Activated CD4-positive, alpha-beta T cell treated with anti-CD3 and anti-CD28 coated beads, Interleukin-2, amount 10 ng/mL, durations not matched to agents 24 days and 14 days (primary cell): Measurements from ENCODE around the gene TULP1. TPM values are rescaled to one million over a fixed set of nuclear protein-coding genes. Genes with fewer than 3 reads are reported as not detected.
A peak's percentile ranks its signal among the peaks of the same experiment; 100 is the strongest.

Experiments
- DNase-seq: peaks from one replicate; pipeline ENCODE4 v3.0.0; 2022
- H3K27ac Mint-ChIP-seq: one replicate; pipeline ENCODE4 v1.8.0; 2022; ENCODE audit warnings: mild to moderate bottlenecking, mixed read lengths
- H3K27me3 Mint-ChIP-seq: one replicate; pipeline ENCODE4 v1.8.0; 2022; ENCODE audit warnings: mixed read lengths
- H3K36me3 Mint-ChIP-seq: one replicate; pipeline ENCODE4 v1.8.0; 2022; ENCODE audit warnings: low read depth, mild to moderate bottlenecking, mixed read lengths
- H3K4me1 Mint-ChIP-seq: one replicate; pipeline ENCODE4 v1.8.0; 2021; ENCODE audit warnings: mixed read lengths
- H3K4me3 Mint-ChIP-seq: one replicate; pipeline ENCODE4 v1.8.0; 2022; ENCODE audit warnings: mild to moderate bottlenecking, moderate library complexity, mixed read lengths
- H3K9me3 Mint-ChIP-seq: one replicate; pipeline ENCODE4 v1.8.0; 2021; ENCODE audit warnings: mixed read lengths
- intact Hi-C: fragments of 100-400 bp; cut with micrococcal nuclease; formaldehyde crosslinking; loops from one replicate; pipeline ENCODE4 v1.15.1; 2023
- total RNA-seq: library from RNA; stranded (reverse); gene quantifications from 2 replicates; pipeline ENCODE4 v1.2.3, GENCODE V29; 2022

The TULP1 gene
- total RNA-seq, 1 donor from 2014 or later = not detected

DNA sequence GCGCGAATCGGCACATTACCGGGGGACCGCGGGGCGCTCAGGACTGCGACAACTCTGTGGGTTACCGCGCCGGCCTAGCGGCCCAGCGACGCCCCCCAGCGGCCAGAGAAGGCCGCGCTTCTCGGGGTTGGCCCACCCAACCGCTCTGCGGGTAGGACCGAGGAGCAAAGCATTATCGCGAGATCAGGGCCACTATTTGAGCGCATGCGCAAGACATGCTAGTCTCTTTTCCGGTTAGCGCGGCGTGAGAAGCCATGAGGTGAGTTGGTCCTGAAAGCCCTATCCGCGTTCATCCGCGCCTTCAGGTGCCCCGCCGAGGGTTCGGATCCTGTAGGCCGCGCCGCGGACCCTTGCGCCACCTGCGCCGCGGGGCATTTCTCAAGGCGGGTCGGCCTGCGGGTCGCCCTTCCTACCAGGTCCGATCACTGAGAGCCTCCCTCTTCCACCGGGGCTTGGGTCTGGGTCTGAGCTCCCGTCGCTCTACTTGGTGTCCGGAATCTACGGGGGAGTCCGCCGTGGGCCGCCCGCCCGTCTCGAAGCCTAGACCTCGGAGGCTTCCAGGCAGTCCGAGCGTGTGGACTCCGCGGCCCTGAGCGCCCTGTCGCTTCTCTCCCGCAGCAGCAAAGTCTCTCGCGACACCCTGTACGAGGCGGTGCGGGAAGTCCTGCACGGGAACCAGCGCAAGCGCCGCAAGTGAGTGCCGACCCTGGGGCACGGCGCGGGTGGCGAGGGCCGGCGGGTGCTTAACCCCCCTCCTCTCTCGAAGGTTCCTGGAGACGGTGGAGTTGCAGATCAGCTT lies 44.3 kb downstream of the TULP1 start, which contains the start of gene RPL10A:
RPL10A (plus strand) TSS at position 221 of the 799 bp plus-strand sequence; CDS start at position 255, 34 bp downstream.
- Mint-ChIP-seq H3K4me3 (peak within 1 kb of the TSS; percentile 97), H3K36me3 (peaks cover 73% of the 10 kb centered on the region), H3K9me3 (no peaks in the 10 kb centered on the region), H3K4me1 (peaks cover 39% of the 10 kb centered on the region), H3K27ac (peak within 1 kb of the TSS; percentile 98), H3K27me3 (no peaks in the 10 kb centered on the region)
- intact Hi-C loops = loop anchor here (1.0 to 5.0 kb wide), 5 partner anchors 16 to 171 kb away; partner anchors contain the start of genes DEF6, FANCE and PPARD
- DNase-seq = peak; percentile 98

DNA sequence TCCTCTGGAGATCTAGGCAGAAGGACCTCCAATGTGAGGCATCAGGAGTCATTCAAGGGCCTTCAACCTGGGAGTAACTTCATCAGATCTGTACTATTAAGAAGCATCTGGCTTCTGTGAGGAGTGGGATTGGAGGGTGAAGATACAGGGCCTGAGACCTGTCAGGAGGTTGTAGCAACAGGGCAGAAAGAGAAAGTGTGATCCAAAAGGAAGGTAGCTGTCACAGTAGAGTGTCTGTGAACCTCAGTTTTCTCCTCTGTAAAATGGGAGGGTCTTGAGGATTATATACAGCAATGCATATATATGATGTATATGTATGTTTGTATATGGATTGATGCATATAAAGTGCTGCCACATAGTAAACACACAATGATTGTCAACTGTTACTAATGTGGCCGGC lies 47.0 kb downstream of the TULP1 start:
- intact Hi-C loops = loop anchor here (5.0 kb wide), 1 partner anchor 48 kb away; no protein-coding TSS in a partner anchor
- Mint-ChIP-seq H3K27me3 (no peaks in the 10 kb centered on the region), H3K4me3 (no peak overlapping the region), H3K36me3 (peaks cover 56% of the 10 kb centered on the region), H3K4me1 (peaks cover 27% of the 10 kb centered on the region), H3K27ac (peak overlapping the region; percentile 67), H3K9me3 (no peaks in the 10 kb centered on the region)
- DNase-seq = no peak

GRCh38 chr6:35463292-35463691 lies 49.4 kb downstream of the TULP1 start:
- Mint-ChIP-seq H3K36me3 (peaks cover 43% of the 10 kb centered on the region), H3K4me3 (no peak overlapping the region), H3K4me1 (peaks cover 17% of the 10 kb centered on the region), H3K27ac (no peak overlapping the region), H3K27me3 (no peaks in the 10 kb centered on the region), H3K9me3 (no peaks in the 10 kb centered on the region)
- no peak for DNase-seq
- intact Hi-C loops = no loop called here

- H3K27ac Mint-ChIP-seq = no peak overlapping the region
- H3K27me3 Mint-ChIP-seq = no peaks in the 10 kb centered on the region
- intact Hi-C loops = no loop called here
- peaks cover 32% of the 10 kb centered on the region for H3K36me3 Mint-ChIP-seq
- peaks cover 6% of the 10 kb centered on the region for H3K4me1 Mint-ChIP-seq
- no peak overlapping the region for H3K4me3 Mint-ChIP-seq
- DNase-seq = no peak
- H3K9me3 Mint-ChIP-seq = no peaks in the 10 kb centered on the region
These were observed 51.4 kb downstream of the TULP1 start for GRCh38 chr6:35461270-35461669.

- H3K27ac Mint-ChIP-seq = no peak overlapping the region
- no peaks in the 10 kb centered on the region for H3K27me3 Mint-ChIP-seq
- intact Hi-C loops = no loop called here
- peaks cover 24% of the 10 kb centered on the region for H3K4me1 Mint-ChIP-seq
- H3K9me3 Mint-ChIP-seq = no peaks in the 10 kb centered on the region
- no peak overlapping the region for H3K4me3 Mint-ChIP-seq
- DNase-seq = no peak
- H3K36me3 Mint-ChIP-seq = peaks cover 25% of the 10 kb centered on the region
These were observed 54.8 kb downstream of the TULP1 start for GRCh38 chr6:35457907-35458306.

GRCh38 chr6:35454391-35455110 lies 58.1 kb downstream of the TULP1 start:
- H3K4me3 Mint-ChIP-seq = peak overlapping the region; percentile 79
- DNase-seq = no peak
- no peaks in the 10 kb centered on the region for H3K9me3 Mint-ChIP-seq
- H3K36me3 Mint-ChIP-seq = peaks cover 16% of the 10 kb centered on the region
- intact Hi-C loops = loop anchor here (5.0 kb wide), 1 partner anchor 43 kb away; the partner anchor contains the start of gene TEAD3
- peaks cover 37% of the 10 kb centered on the region for H3K4me1 Mint-ChIP-seq
- H3K27ac Mint-ChIP-seq = no peak overlapping the region
- H3K27me3 Mint-ChIP-seq = peaks cover 9% of the 10 kb centered on the region

DNA sequence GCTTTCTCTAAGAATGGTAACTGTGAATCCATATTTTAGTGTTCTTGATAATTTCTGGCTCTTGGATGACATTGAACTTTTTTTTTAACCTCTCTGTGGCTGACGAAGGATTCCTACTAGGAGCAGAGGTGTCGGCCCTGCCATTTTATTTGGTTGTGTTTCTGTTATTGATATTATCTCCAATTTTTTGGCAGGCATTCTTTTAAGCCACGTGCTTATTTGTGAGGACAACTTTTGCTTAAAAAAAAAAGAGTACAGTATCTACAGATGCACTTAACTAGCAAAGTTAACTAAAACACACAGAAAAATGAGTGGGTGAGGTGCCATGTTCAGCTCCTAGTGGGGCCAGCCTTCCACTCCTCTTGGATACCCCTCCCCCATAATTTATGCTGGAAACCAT lies 59.5 kb downstream of the TULP1 start:
- peaks cover 11% of the 10 kb centered on the region for H3K36me3 Mint-ChIP-seq
- H3K27me3 Mint-ChIP-seq = peaks cover 9% of the 10 kb centered on the region
- H3K4me3 Mint-ChIP-seq = peak overlapping the region; percentile 79
- no peak for DNase-seq
- no peaks in the 10 kb centered on the region for H3K9me3 Mint-ChIP-seq
- no peak overlapping the region for H3K27ac Mint-ChIP-seq
- intact Hi-C loops = loop anchor here (5.0 kb wide), 1 partner anchor 44 kb away; the partner anchor contains the start of gene TEAD3
- peaks cover 35% of the 10 kb centered on the region for H3K4me1 Mint-ChIP-seq

DNA sequence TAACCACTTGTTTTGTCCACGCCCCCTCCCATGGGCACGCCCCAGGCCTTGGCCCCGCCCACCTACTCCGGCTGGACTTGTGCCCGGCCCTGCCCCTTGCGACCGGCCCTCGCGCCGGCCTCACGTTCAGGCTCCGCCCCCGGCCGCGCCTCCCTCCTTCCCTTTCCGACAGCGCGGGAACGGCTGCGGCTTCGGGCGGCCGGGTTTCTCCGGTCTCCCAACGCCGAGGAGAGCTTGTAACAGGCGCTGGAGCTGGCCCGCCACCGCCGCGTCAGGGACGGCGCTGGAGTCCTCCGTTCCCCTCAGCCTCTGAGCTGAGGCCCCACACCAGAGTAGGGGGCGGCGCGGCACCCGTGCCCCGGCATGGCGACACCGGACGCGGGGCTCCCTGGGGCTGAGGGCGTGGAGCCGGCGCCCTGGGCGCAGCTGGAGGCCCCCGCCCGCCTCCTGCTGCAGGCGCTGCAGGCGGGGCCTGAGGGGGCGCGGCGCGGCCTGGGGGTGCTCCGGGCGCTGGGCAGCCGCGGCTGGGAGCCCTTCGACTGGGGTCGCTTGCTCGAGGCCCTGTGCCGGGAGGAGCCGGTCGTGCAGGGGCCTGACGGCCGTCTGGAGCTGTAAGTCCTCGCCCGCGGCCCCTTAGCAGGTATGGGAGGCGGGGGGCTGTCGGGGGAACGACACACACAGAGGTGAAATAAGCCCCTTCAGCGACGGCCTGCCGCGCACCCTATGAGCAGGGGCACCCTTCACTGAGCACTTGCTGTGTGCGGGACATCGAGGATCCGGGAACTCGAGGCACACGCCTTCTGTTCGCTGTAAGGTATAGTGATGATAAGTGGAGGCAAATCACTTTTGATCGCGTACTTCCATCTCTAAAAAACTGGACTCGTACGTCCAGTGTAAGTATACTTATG lies 60.3 kb downstream of the TULP1 start, which contains the start of gene FANCE:
FANCE (plus strand) TSS at position 156 of the 908 bp plus-strand sequence; CDS start at position 364, 208 bp downstream.
- Mint-ChIP-seq H3K4me3 (peak within 1 kb of the TSS; percentile 86), H3K9me3 (no peaks in the 10 kb centered on the region), H3K36me3 (peaks cover 11% of the 10 kb centered on the region), H3K27me3 (peaks cover 9% of the 10 kb centered on the region), H3K4me1 (peaks cover 35% of the 10 kb centered on the region), H3K27ac (peak within 1 kb of the TSS; percentile 66)
- peak; percentile 99 for DNase-seq
- intact Hi-C loops = loop anchor here (1.0 to 5.0 kb wide), 2 partner anchors 16 to 45 kb away; partner anchors contain the start of genes RPL10A and TEAD3

- H3K4me3 Mint-ChIP-seq = peak overlapping the region; percentile 86
These were observed 61.1 kb downstream of the TULP1 start for GRCh38 chr6:35451354-35452182.

GRCh38 chr6:35449287-35449881 lies 63.3 kb downstream of the TULP1 start:
- intact Hi-C loops = loop anchor here (1.0 kb wide), 2 partner anchors 107 to 152 kb away; partner anchors contain the start of genes DEF6 and PPARD
- peak; percentile 83 for DNase-seq
- no peaks in the 10 kb centered on the region for H3K9me3 Mint-ChIP-seq

More at GRCh38 chr6:35451354-35452182, 61.1 kb downstream of the TULP1 start:
- peaks cover 9% of the 10 kb centered on the region for H3K36me3 Mint-ChIP-seq
- H3K27ac Mint-ChIP-seq = peak overlapping the region; percentile 32
- intact Hi-C loops = loop anchor here (1.0 to 5.0 kb wide), 2 partner anchors 17 to 46 kb away; partner anchors contain the start of genes RPL10A and TEAD3
- no peak for DNase-seq
- H3K4me1 Mint-ChIP-seq = peaks cover 35% of the 10 kb centered on the region
- H3K27me3 Mint-ChIP-seq = peaks cover 9% of the 10 kb centered on the region
- no peaks in the 10 kb centered on the region for H3K9me3 Mint-ChIP-seq

GRCh38 chr6:35448191-35448590 lies 64.5 kb downstream of the TULP1 start:
- Mint-ChIP-seq H3K36me3 (no peaks in the 10 kb centered on the region), H3K4me3 (no peak overlapping the region), H3K4me1 (peaks cover 25% of the 10 kb centered on the region), H3K27me3 (peaks cover 9% of the 10 kb centered on the region), H3K27ac (no peak overlapping the region), H3K9me3 (no peaks in the 10 kb centered on the region)
- intact Hi-C loops = no loop called here
- no peak for DNase-seq

More at GRCh38 chr6:35449287-35449881, 63.3 kb downstream of the TULP1 start:
- H3K4me3 Mint-ChIP-seq = no peak overlapping the region
- H3K27me3 Mint-ChIP-seq = peaks cover 9% of the 10 kb centered on the region
- H3K36me3 Mint-ChIP-seq = no peaks in the 10 kb centered on the region
- H3K27ac Mint-ChIP-seq = no peak overlapping the region
- peaks cover 34% of the 10 kb centered on the region for H3K4me1 Mint-ChIP-seq
